ENCODE data around the gene CUBN.

Gene CUBN

GRCh38 chr10:17066807-17067206, 62.8 kb downstream of the CUBN start:
- no peak for DNase-seq

- DNase-seq, result no peak
Observed at GRCh38 chr10:17066000-17066399, 63.6 kb downstream of the CUBN start.

GRCh38 chr10:17065273-17065672, 64.3 kb downstream of the CUBN start:
- DNase-seq, result no peak

- no peak for DNase-seq
Observed at GRCh38 chr10:17064435-17064834, 65.2 kb downstream of the CUBN start.

GRCh38 chr10:17062955-17063484, 66.6 kb downstream of the CUBN start:
- no peak for DNase-seq

- DNase-seq, result no peak
Observed at GRCh38 chr10:17062493-17062892, 67.1 kb downstream of the CUBN start.

GRCh38 chr10:17062009-17062408, 67.6 kb downstream of the CUBN start:
- DNase-seq, result no peak

- DNase-seq, result no peak
Observed at GRCh38 chr10:17061418-17061817, 68.2 kb downstream of the CUBN start.

GRCh38 chr10:17060289-17060688, 69.3 kb downstream of the CUBN start:
- DNase-seq, result no peak

GRCh38 chr10:17059197-17059688, 70.4 kb downstream of the CUBN start:
- no peak for DNase-seq

- DNase-seq, result no peak
Observed at GRCh38 chr10:17058093-17058492, 71.5 kb downstream of the CUBN start.

- no peak for DNase-seq
Observed at GRCh38 chr10:17056781-17057428, 72.7 kb downstream of the CUBN start.

- no peak for DNase-seq
Observed at GRCh38 chr10:17053513-17053912, 76.1 kb downstream of the CUBN start.

GRCh38 chr10:17053061-17053460, 76.5 kb downstream of the CUBN start:
- DNase-seq, result no peak

- no peak for DNase-seq
Observed at GRCh38 chr10:17051851-17052250, 77.8 kb downstream of the CUBN start.

- no peak for DNase-seq
Observed at GRCh38 chr10:17049195-17049594, 80.4 kb downstream of the CUBN start.

- DNase-seq, result no peak
Observed at GRCh38 chr10:17047908-17048307, 81.7 kb downstream of the CUBN start.

- no peak for DNase-seq
Observed at GRCh38 chr10:17046989-17047388, 82.6 kb downstream of the CUBN start.

GRCh38 chr10:17043586-17043985, 86.0 kb downstream of the CUBN start:
- no peak for DNase-seq

- DNase-seq, result no peak
Observed at GRCh38 chr10:17041626-17042520, 87.7 kb downstream of the CUBN start.

GRCh38 chr10:17038627-17039026, 91.0 kb downstream of the CUBN start:
- DNase-seq, result no peak

- no peak for DNase-seq
Observed at GRCh38 chr10:17037910-17038309, 91.7 kb downstream of the CUBN start.

GRCh38 chr10:17035446-17035845, 94.2 kb downstream of the CUBN start:
- no peak for DNase-seq

Measured in CD4-positive, alpha-beta T cell treated with Interleukin-15 for 1 hour (primary cell).